Endothelial cell of umbilical vein (primary cell): ENCODE measurements around the gene NKRF. TPM values are rescaled to one million over a fixed set of nuclear protein-coding genes. Genes with fewer than 3 reads are reported as not detected.

Experiments used
- BruUV-seq: library from RNA; stranded (reverse); fragments of 400-500 nt; replicated peaks from 2 replicates; lab custom pipeline; 2021; lab: Mats Ljungman, UMichigan
- CTCF ChIA-PET: fragments of 300-600, 350-600 bp; sonication (Branson Sonifier 250); formaldehyde crosslinking; loops from one replicate; lab custom pipeline; 2021; ENCODE audit warnings: antibody characterized with exemption, inconsistent platforms; lab: Charles Lee
- POLR2A ChIA-PET: fragments of 300-600, 350-600 bp; sonication (Branson Sonifier 250); formaldehyde crosslinking; loops from one replicate; lab custom pipeline; 2021; ENCODE audit warnings: antibody characterized with exemption, inconsistent platforms; lab: Charles Lee
- DNase-seq: peaks from one replicate; pipeline ENCODE4 v3.0.0-alpha.2; 2011; ENCODE audit warnings: low read depth, low spot score
- FAIRE-seq: peaks from 2 replicates; lab custom pipeline; 2011; peaks lifted over from hg19 to GRCh38; lab: Jason Lieb, UNC
- H2AFZ ChIP-seq: 2 replicates; pipeline ENCODE4 v1.6.0; 2012; ENCODE audit warnings: low read depth, low read length, control low read depth, inconsistent platforms
- H3K27ac ChIP-seq: 2 replicates; pipeline ENCODE4 v1.5.1; 2011; ENCODE audit warnings: low read depth, mild to moderate bottlenecking, control low read depth, low read length, moderate library complexity; ENCODE audit not compliant: insufficient read depth
- H3K27me3 ChIP-seq, 2 experiments: 2 replicates each; pipeline versions ENCODE4 v1.6.0 to v1.6.1; 2011; ENCODE audit warnings: low read length in 2 of 2, mixed read lengths in 1 of 2; ENCODE audit not compliant: control insufficient read depth in 2 of 2, insufficient read depth in 2 of 2
- H3K36me3 ChIP-seq, 2 experiments: 2 replicates in 1 of 2; 3 replicates in 1 of 2; pipeline ENCODE4 v1.5.1; 2011; ENCODE audit warnings: low read length in 2 of 2, mild to moderate bottlenecking in 1 of 2, moderate library complexity in 1 of 2; ENCODE audit not compliant: control insufficient read depth in 2 of 2, insufficient read depth in 2 of 2; ENCODE audit errors: extremely low read depth in 1 of 2
- H3K4me1 ChIP-seq: 3 replicates; pipeline ENCODE4 v1.5.1; 2011; ENCODE audit warnings: mild to moderate bottlenecking, low read length; ENCODE audit not compliant: control insufficient read depth, insufficient read depth; ENCODE audit errors: extremely low read depth
- H3K4me2 ChIP-seq: 2 replicates; pipeline ENCODE4 v1.6.1; 2011; ENCODE audit warnings: low read length, control low read depth, mixed read lengths; ENCODE audit not compliant: insufficient read depth
- H3K4me3 ChIP-seq, 3 experiments: fragments of 200-600 bp in 1 of 3; sonication (generic), shearing (Covaris generic) in 1 of 3; replicated peaks in 1 of 3; 2 replicates each; pipeline ENCODE4 v1.5.1; 2011 to 2016; ENCODE audit warnings: control low read depth in 3 of 3, low read length in 3 of 3, mild to moderate bottlenecking in 2 of 3, inconsistent platforms in 1 of 3, low read depth in 1 of 3, moderate library complexity in 1 of 3; ENCODE audit not compliant: insufficient read depth in 1 of 3
- H3K79me2 ChIP-seq: 2 replicates; pipeline ENCODE4 v1.6.0; 2012; ENCODE audit warnings: low read length, inconsistent platforms; ENCODE audit not compliant: control insufficient read depth, insufficient read depth
- H3K9ac ChIP-seq: replicated peaks from 2 replicates; pipeline ENCODE3; 2011; ENCODE audit warnings: low read length, control low read depth; ENCODE audit not compliant: insufficient read depth; ENCODE audit errors: extremely low read depth
- H3K9me1 ChIP-seq: replicated peaks from 3 replicates; pipeline ENCODE4 v1.6.0; 2011; ENCODE audit warnings: mild to moderate bottlenecking, low read length; ENCODE audit not compliant: control insufficient read depth, insufficient read depth; ENCODE audit errors: extremely low read depth
- H3K9me3 ChIP-seq: replicated peaks from 2 replicates; pipeline ENCODE4 v1.5.1; 2012; ENCODE audit warnings: low read length, inconsistent platforms; ENCODE audit not compliant: control insufficient read depth, insufficient read depth
- H4K20me1 ChIP-seq: replicated peaks from 2 replicates; pipeline ENCODE3; 2011; ENCODE audit warnings: mild to moderate bottlenecking, low read length; ENCODE audit not compliant: control insufficient read depth, insufficient read depth; ENCODE audit errors: extremely low read depth
- EZH2 ChIP-seq: IDR thresholded peaks from 2 replicates; pipeline ENCODE4 v1.6.1; 2012; ENCODE audit warnings: borderline replicate concordance, low read depth, mild to moderate bottlenecking, moderate library complexity, low read length, inconsistent platforms; ENCODE audit not compliant: severe bottlenecking
- FOS ChIP-seq: IDR thresholded peaks from 2 replicates; pipeline ENCODE4 v1.6.1; 2011; ENCODE audit warnings: mild to moderate bottlenecking, low read length, moderate library complexity, borderline replicate concordance; ENCODE audit not compliant: insufficient read depth
- GATA2 ChIP-seq: IDR thresholded peaks from 2 replicates; pipeline ENCODE4 v1.7.0; 2011; ENCODE audit warnings: low read depth, mild to moderate bottlenecking, moderate library complexity, mixed read lengths, low read length; ENCODE audit not compliant: insufficient read length, insufficient read depth
- JUN ChIP-seq: IDR thresholded peaks from 2 replicates; pipeline ENCODE4 v1.6.1; 2011; ENCODE audit warnings: borderline replicate concordance, low read depth; ENCODE audit not compliant: insufficient read length, insufficient read depth
- MYC ChIP-seq: IDR thresholded peaks from one replicate; pipeline ENCODE4 v1.6.1; 2011; ENCODE audit warnings: mild to moderate bottlenecking, low read depth, low read length
- POLR2A ChIP-seq: IDR thresholded peaks from 2 replicates; pipeline ENCODE4 v1.6.1; 2012; ENCODE audit warnings: low read depth, mild to moderate bottlenecking, control low read depth, low read length
- POLR2AphosphoS5 ChIP-seq: IDR thresholded peaks from 2 replicates; pipeline ENCODE4 v1.6.1; 2012; ENCODE audit warnings: low read depth, mild to moderate bottlenecking, control low read depth, low read length, moderate library complexity; ENCODE audit not compliant: insufficient read depth
- dilution Hi-C: fragments of 300-500 bp; cut with MboI; formaldehyde crosslinking; loops from one replicate; pipeline ENCODE4 v1.15.0; 2019; ENCODE audit warnings: low sequenced_read_pairs; ENCODE audit not compliant: extremely low pct_ligation_motif_present
- intact Hi-C: fragments of 100-400 bp; cut with micrococcal nuclease; formaldehyde crosslinking; loops from one replicate; pipeline ENCODE4 v1.10.0; 2022
- polyA plus RNA-seq, 4 experiments: library from polyadenylated mRNA; depleted of rRNA in 3 of 4; stranded (reverse) in 3 of 4; unstranded in 1 of 4; fragments of >200 nt; gene quantifications; 2 replicates each; pipeline versions ENCODE4 v1.2.1 to v1.2.3, GENCODE V29; 2011 to 2012; ENCODE audit warnings: missing spikeins in 1 of 4
- total RNA-seq: library from RNA; stranded (reverse); gene quantifications from 2 replicates; pipeline ENCODE4 v1.2.3, GENCODE V29; 2021
- TF ChIP-seq, protein P1 (sequence below): IDR thresholded peaks from 2 replicates; pipeline ENCODE4 v1.6.1; 2011; ENCODE audit not compliant: insufficient read depth, insufficient read length
- TF ChIP-seq, protein P2 (sequence below), 2 donors: IDR thresholded peaks; 1 replicate in 1 of 2; 2 replicates in 1 of 2; pipeline ENCODE4 v1.5.1; 2011; ENCODE audit warnings: low read length in 2 of 2, mild to moderate bottlenecking in 2 of 2, moderate library complexity in 2 of 2, control low read depth in 1 of 2, inconsistent platforms in 1 of 2, low read depth in 1 of 2; ENCODE audit not compliant: insufficient read depth in 1 of 2; ENCODE audit errors: extremely low read depth in 1 of 2

Gene NKRF
- total and polyA plus RNA-seq, 2 donors (not counting 3 experiments of a cell fraction or from before 2014, with no cell fraction given), result 2.8 to 12.0 TPM

DNA sequence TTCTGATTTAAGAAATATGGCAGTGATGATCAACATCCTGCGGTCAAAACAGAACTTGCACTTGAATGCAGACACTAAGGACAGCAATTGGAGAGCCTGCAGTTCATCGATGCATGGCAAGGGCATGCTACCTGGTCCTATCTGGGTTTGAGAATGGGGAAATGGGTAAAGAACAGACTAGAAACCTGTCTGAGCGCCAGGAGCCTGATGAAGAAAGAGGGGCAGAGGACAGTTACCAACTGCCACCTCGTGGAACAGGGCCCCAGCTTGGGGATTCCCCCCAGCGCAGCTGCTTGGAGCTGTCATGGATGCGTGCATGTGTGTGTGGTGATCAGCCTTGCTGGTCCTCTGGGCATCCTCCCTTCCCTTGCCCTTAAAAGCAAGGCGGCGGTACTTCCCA, 30.2 kb upstream of the NKRF start:
- Histone ChIP-seq H3K9me1 (no peaks in the 10 kb centered on the region), H3K36me3 (no peaks in the 10 kb centered on the region), H3K9ac (no peak overlapping the region), H3K27me3 (no peaks in the 10 kb centered on the region), H4K20me1 (no peaks in the 10 kb centered on the region), H3K4me1 (no peaks in the 10 kb centered on the region), H3K9me3 (no peaks in the 10 kb centered on the region), H3K27ac (no peak overlapping the region), H3K4me3 (no peak overlapping the region), H3K4me2 (no peak overlapping the region), H3K79me2 (no peaks in the 10 kb centered on the region), H2AFZ (no peak overlapping the region)
- intact Hi-C loops, result no loop called here
- FAIRE-seq (no peak), DNase-seq (no peak)
- BruUV-seq, result no TSS peak
- ChIA-PET CTCF (no interaction called here), POLR2A (no interaction called here)
- no peak for TF ChIP-seq EZH2
- TF ChIP-seq MYC, result no peak
- no peak for TF ChIP-seq POLR2A
- TF ChIP-seq JUN, result no peak
- TF ChIP-seq, protein P1, sequence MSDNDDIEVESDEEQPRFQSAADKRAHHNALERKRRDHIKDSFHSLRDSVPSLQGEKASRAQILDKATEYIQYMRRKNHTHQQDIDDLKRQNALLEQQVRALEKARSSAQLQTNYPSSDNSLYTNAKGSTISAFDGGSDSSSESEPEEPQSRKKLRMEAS, result no peak
- no peak for TF ChIP-seq FOS
- TF ChIP-seq, protein P2, sequence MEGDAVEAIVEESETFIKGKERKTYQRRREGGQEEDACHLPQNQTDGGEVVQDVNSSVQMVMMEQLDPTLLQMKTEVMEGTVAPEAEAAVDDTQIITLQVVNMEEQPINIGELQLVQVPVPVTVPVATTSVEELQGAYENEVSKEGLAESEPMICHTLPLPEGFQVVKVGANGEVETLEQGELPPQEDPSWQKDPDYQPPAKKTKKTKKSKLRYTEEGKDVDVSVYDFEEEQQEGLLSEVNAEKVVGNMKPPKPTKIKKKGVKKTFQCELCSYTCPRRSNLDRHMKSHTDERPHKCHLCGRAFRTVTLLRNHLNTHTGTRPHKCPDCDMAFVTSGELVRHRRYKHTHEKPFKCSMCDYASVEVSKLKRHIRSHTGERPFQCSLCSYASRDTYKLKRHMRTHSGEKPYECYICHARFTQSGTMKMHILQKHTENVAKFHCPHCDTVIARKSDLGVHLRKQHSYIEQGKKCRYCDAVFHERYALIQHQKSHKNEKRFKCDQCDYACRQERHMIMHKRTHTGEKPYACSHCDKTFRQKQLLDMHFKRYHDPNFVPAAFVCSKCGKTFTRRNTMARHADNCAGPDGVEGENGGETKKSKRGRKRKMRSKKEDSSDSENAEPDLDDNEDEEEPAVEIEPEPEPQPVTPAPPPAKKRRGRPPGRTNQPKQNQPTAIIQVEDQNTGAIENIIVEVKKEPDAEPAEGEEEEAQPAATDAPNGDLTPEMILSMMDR (IDR thresholded peaks at IDR 0.05; ENCODE audit: extremely low read depth in 1 of 2, insufficient read depth in 1 of 2, low read depth in 1 of 2, low read length in 2 of 2), result no peak
- no peak for TF ChIP-seq POLR2AphosphoS5
- no peak for TF ChIP-seq GATA2
- dilution Hi-C loops, result no loop called here
